Fibroblast of lung (primary cell): ENCODE results near the gene RAB20. TPM values are rescaled to one million over a fixed set of nuclear protein-coding genes. Genes with fewer than 3 reads are reported as not detected.

ENCODE experiments used
- DNase-seq, 2 donors: peaks; one replicate each; pipeline versions ENCODE4 v3.0.0 to v3.0.0-alpha.2; 2010; ENCODE audit warnings: low read depth in 2 of 2
- H2AFZ ChIP-seq: 2 replicates; pipeline ENCODE4 v1.5.1; 2012; ENCODE audit warnings: low read length, control low read depth, inconsistent platforms
- H3K27ac ChIP-seq: 2 replicates; pipeline ENCODE4 v1.5.1; 2011; ENCODE audit warnings: low read length, control low read depth; ENCODE audit not compliant: insufficient read depth
- H3K27me3 ChIP-seq: 2 replicates; pipeline ENCODE4 v1.5.1; 2011; ENCODE audit warnings: mild to moderate bottlenecking, low read length; ENCODE audit not compliant: control insufficient read depth, insufficient read depth
- H3K36me3 ChIP-seq: 2 replicates; pipeline ENCODE4 v1.5.1; 2011; ENCODE audit warnings: low read length; ENCODE audit not compliant: control insufficient read depth, insufficient read depth
- H3K4me1 ChIP-seq: 2 replicates; pipeline ENCODE4 v1.5.1; 2011; ENCODE audit warnings: low read length; ENCODE audit not compliant: control insufficient read depth, insufficient read depth; ENCODE audit errors: extremely low read depth
- H3K4me2 ChIP-seq: 2 replicates; pipeline ENCODE4 v1.5.1; 2011; ENCODE audit warnings: low read length, control low read depth; ENCODE audit not compliant: insufficient read depth; ENCODE audit errors: extremely low read depth
- H3K4me3 ChIP-seq, 4 experiments: fragments of 200-600 bp in 1 of 4; sonication (generic) in 1 of 4; replicated peaks in 1 of 4; 2 replicates each; pipeline ENCODE4 v1.5.1; 2011 to 2016; ENCODE audit warnings: low read length in 4 of 4, low read depth in 3 of 4, mild to moderate bottlenecking in 3 of 4, control low read depth in 2 of 4, inconsistent platforms in 1 of 4, mixed read lengths in 1 of 4; ENCODE audit not compliant: insufficient read depth in 1 of 4; ENCODE audit errors: control extremely low read depth in 1 of 4
- H3K79me2 ChIP-seq: 2 replicates; pipeline ENCODE4 v1.5.1; 2012; ENCODE audit warnings: mild to moderate bottlenecking, low read length, inconsistent platforms; ENCODE audit not compliant: control insufficient read depth, insufficient read depth
- H3K9ac ChIP-seq: 2 replicates; pipeline ENCODE4 v1.5.1; 2011; ENCODE audit warnings: mild to moderate bottlenecking, low read length, control low read depth; ENCODE audit not compliant: insufficient read depth
- H3K9me3 ChIP-seq: 2 replicates; pipeline ENCODE4 v1.5.1; 2012; ENCODE audit warnings: low read depth, low read length; ENCODE audit not compliant: control insufficient read depth, insufficient read depth
- H4K20me1 ChIP-seq: 2 replicates; pipeline ENCODE4 v1.5.1; 2011; ENCODE audit warnings: low read length; ENCODE audit not compliant: control insufficient read depth, insufficient read depth; ENCODE audit errors: extremely low read depth
- CTCF ChIP-seq, 2 donors: IDR thresholded peaks in 1 of 2; conservative IDR thresholded peaks in 1 of 2; 1 replicate in 1 of 2; 2 replicates in 1 of 2; pipeline ENCODE4 v1.5.1; 2011 to 2012; ENCODE audit warnings: low read length in 2 of 2, control low read depth in 1 of 2, inconsistent platforms in 1 of 2, low read depth in 1 of 2, mild to moderate bottlenecking in 1 of 2
- EZH2 ChIP-seq: IDR thresholded peaks from 2 replicates; pipeline ENCODE4 v1.5.1; 2012; ENCODE audit warnings: low read length, control low read depth, mild to moderate bottlenecking; ENCODE audit errors: missing control alignments
- polyA plus RNA-seq, 2 donors: library from polyadenylated mRNA; depleted of rRNA in 1 of 2; stranded (reverse) in 1 of 2; unstranded in 1 of 2; fragments of >200 nt; gene quantifications; 2 replicates each; pipeline ENCODE4 v1.2.1, GENCODE V29; 2011 to 2012; ENCODE audit warnings: missing spikeins in 1 of 2
- total RNA-seq: library from RNA; depleted of rRNA; stranded (reverse); fragments of >200 nt; gene quantifications from 2 replicates; pipeline ENCODE4 v1.2.1, GENCODE V29; 2014

The RAB20 gene
- total and polyA plus RNA-seq, 2 donors (not counting 1 experiment from before 2014, with no cell fraction given), result 3.5 to 4.3 TPM

DNA sequence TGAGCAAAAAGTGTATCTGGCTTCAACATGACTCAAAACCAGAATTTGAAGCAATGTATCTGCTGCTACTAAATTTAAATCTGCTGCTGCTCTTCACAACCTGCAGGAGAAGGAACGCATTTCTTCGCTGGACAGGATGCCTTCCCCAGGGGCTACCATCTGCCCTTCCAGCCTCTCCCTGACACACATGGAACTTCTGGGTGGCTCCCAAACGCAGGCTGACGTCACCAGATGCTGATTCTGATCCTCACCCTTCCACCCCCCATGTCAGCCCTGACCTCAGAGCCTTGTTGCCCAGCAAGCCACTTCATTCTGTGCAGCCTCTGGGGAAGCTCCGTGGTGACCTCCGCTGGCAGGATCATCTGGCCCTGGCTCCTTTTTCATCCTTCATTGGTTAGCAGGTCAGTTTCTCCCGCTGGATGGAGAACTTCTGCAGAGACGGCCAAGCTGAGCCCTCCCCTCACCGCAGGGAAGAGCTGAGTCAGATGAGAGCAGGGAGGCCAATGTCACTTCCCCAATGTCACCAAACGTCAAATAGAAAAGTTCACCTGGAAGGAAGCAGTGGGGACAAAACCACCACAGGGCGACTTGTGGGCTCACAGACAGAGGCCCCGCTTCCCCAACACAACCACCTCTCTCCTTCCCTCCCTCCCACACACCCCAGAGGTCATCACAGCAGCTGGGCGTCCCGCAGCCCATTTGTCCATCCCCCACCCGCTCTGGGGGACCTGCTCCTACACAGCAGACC is 14.0 kb upstream of the RAB20 start:
- no peaks in the 10 kb centered on the region for H3K36me3 ChIP-seq
- H3K4me3 ChIP-seq, result no peak overlapping the region
- DNase-seq, result peak; percentile 9 to 59
- H3K9ac ChIP-seq, result no peak overlapping the region
- no peak for TF ChIP-seq CTCF (conservative IDR thresholded peaks at IDR 0.05 in 1 of 2, IDR thresholded peaks at IDR 0.05 in 1 of 2; ENCODE audit: low read depth in 1 of 2, low read length in 2 of 2)
- TF ChIP-seq EZH2, result no peak
- H3K4me1 ChIP-seq, result no peaks in the 10 kb centered on the region
- H3K79me2 ChIP-seq, result no peaks in the 10 kb centered on the region
- no peaks in the 10 kb centered on the region for H4K20me1 ChIP-seq
- no peak overlapping the region for H2AFZ ChIP-seq
- peaks cover 20% of the 10 kb centered on the region for H3K27me3 ChIP-seq
- H3K4me2 ChIP-seq, result no peak overlapping the region
- H3K27ac ChIP-seq, result no peak overlapping the region
- H3K9me3 ChIP-seq, result no peaks in the 10 kb centered on the region

DNA sequence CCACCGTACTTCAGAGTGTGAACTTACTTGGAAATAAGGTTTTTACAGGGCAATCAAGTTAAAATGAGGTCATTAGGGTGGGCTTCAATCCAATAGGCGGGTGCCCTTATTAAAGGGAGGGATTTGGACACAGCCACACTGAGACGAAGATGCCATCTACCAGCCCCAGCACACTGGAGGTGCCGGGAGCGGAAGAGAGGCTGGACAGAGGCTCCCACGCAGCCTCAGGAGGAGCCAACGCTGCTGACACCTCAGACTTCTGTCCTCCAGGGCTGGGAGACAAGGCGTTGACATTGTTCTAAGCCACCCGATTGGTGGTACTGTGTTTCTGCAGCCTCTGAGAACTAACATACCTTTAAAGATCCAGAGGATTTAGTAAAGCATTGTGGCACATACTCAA is 12.6 kb upstream of the RAB20 start:
- H3K4me2 ChIP-seq, result no peak overlapping the region
- no peak overlapping the region for H3K4me3 ChIP-seq
- no peaks in the 10 kb centered on the region for H3K4me1 ChIP-seq
- no peak overlapping the region for H3K9ac ChIP-seq
- H3K9me3 ChIP-seq, result no peaks in the 10 kb centered on the region
- no peak overlapping the region for H2AFZ ChIP-seq
- no peak overlapping the region for H3K27ac ChIP-seq
- H4K20me1 ChIP-seq, result no peaks in the 10 kb centered on the region
- H3K79me2 ChIP-seq, result no peaks in the 10 kb centered on the region
- H3K27me3 ChIP-seq, result peaks cover 20% of the 10 kb centered on the region
- no peak for TF ChIP-seq EZH2
- TF ChIP-seq CTCF (conservative IDR thresholded peaks at IDR 0.05 in 1 of 2, IDR thresholded peaks at IDR 0.05 in 1 of 2; ENCODE audit: low read depth in 1 of 2, low read length in 2 of 2), result no peak
- DNase-seq, result no peak
- H3K36me3 ChIP-seq, result no peaks in the 10 kb centered on the region

DNA sequence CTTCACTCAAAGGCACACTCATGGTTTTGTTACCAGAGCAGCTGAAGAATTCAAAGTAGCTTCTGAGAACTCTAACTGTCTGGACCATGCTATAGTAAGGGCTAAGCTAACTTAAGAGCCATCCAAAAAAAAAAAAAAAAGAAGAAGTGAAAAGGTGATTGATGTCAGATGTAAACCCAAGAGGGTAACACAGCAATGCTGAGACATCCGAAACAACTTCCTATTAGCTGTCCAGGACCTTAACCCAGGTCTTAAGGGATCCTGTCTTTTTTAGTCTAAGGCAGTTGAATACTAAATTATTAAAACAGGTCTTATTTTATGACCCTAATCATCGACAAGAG is 11.2 kb upstream of the RAB20 start:
- Histone ChIP-seq H3K4me2 (no peak overlapping the region), H3K36me3 (no peaks in the 10 kb centered on the region), H3K79me2 (no peaks in the 10 kb centered on the region), H3K27me3 (peaks cover 20% of the 10 kb centered on the region), H3K9me3 (no peaks in the 10 kb centered on the region), H3K9ac (no peak overlapping the region), H2AFZ (no peak overlapping the region), H4K20me1 (no peaks in the 10 kb centered on the region), H3K4me1 (no peaks in the 10 kb centered on the region), H3K27ac (no peak overlapping the region), H3K4me3 (no peak overlapping the region)
- DNase-seq, result no peak
- TF ChIP-seq EZH2, result no peak
